ENCODE measurements around the gene RARB. TPM values are rescaled to one million over a fixed set of nuclear protein-coding genes. Genes with fewer than 3 reads are reported as not detected.
A peak's percentile ranks its signal among the peaks of the same experiment; 100 is the strongest.

Gene RARB
- total and polyA plus RNA-seq, 8 donors, result 1.7 to 28.0 (median 9.0) TPM

DNA sequence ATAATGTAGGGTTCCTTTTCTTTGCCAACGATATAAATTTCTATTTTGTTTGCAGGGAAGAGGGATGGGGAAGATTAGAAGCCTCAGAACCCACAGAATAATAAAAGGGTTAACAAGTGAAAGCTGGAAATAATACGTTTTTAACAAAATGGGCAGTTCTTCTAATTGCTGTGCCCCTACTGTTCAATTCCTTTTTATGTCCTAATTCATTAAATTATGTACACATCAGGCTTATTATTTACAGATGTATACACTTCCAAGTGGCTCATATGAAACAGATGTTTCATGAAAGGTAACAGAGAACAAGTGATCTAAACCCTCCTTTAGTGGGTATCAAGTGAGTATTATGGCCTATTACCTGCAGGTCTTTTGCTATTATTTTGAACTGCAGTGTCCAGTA, 16.2 kb downstream of the RARB start:
- Histone ChIP-seq H3K4me1 (peaks cover 9 to 34% (median 17%) of the 10 kb centered on the region in 4 donors), H3K27me3 (no peaks in the 10 kb centered on the region), H3K9me3 (no peaks in the 10 kb centered on the region), H3K4me3 (no peak overlapping the region), H3K36me3 (no peaks in the 10 kb centered on the region), H3K27ac (no peak overlapping the region)
- WGBS, 5 donors, result 29 to 48% (median 40%) methylated on average over 2 of the region's 2 CpGs
- DNase-seq, result no peak
- intact Hi-C loops (cut with DNase I; ENCODE audit: low total_unique reads), result no loop called here
- no peak for TF ChIP-seq EP300 (IDR thresholded peaks at IDR 0.05)
- TF ChIP-seq POLR2A (IDR thresholded peaks at IDR 0.05), result no peak
- no peak for TF ChIP-seq POLR2AphosphoS5 (IDR thresholded peaks at IDR 0.05)
- TF ChIP-seq, protein P1, sequence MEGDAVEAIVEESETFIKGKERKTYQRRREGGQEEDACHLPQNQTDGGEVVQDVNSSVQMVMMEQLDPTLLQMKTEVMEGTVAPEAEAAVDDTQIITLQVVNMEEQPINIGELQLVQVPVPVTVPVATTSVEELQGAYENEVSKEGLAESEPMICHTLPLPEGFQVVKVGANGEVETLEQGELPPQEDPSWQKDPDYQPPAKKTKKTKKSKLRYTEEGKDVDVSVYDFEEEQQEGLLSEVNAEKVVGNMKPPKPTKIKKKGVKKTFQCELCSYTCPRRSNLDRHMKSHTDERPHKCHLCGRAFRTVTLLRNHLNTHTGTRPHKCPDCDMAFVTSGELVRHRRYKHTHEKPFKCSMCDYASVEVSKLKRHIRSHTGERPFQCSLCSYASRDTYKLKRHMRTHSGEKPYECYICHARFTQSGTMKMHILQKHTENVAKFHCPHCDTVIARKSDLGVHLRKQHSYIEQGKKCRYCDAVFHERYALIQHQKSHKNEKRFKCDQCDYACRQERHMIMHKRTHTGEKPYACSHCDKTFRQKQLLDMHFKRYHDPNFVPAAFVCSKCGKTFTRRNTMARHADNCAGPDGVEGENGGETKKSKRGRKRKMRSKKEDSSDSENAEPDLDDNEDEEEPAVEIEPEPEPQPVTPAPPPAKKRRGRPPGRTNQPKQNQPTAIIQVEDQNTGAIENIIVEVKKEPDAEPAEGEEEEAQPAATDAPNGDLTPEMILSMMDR (IDR thresholded peaks at IDR 0.05), result no peak

DNA sequence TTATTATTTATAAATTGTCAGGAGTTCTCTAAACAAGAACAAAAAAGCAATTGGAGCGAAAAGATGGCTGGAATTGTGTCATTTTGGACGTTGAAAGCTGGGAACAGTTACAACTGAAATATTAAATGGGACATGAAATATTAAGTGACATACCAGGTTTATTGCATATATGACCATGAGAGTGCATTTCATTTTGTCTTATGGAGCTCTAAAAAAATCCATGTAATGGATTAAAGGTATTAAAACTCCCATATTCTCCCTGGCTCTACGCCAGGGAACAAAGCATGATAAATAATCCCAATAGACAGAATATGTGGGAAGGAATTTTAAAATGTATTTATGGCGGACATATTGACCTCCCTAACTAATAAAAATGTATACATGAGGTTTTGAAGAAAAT, 17.7 kb downstream of the RARB start:
- H3K4me1 ChIP-seq, result peaks cover 11 to 41% (median 23%) of the 10 kb centered on the region in 4 donors
- H3K27me3 ChIP-seq, result no peaks in the 10 kb centered on the region
- no peak for DNase-seq
- no peaks in the 10 kb centered on the region for H3K9me3 ChIP-seq
- H3K4me3 ChIP-seq, result no peak overlapping the region
- WGBS, 5 donors, result 72 to 84% (median 76%) methylated on average over 4 of the region's 4 CpGs
- TF ChIP-seq EP300 (IDR thresholded peaks at IDR 0.05) (no peak), POLR2A (IDR thresholded peaks at IDR 0.05) (no peak), POLR2AphosphoS5 (IDR thresholded peaks at IDR 0.05) (no peak)
- TF ChIP-seq, protein P1 (IDR thresholded peaks at IDR 0.05), result no peak
- H3K36me3 ChIP-seq, result no peaks in the 10 kb centered on the region
- intact Hi-C loops (cut with DNase I; ENCODE audit: low total_unique reads), result no loop called here
- H3K27ac ChIP-seq, result no peak overlapping the region

DNA sequence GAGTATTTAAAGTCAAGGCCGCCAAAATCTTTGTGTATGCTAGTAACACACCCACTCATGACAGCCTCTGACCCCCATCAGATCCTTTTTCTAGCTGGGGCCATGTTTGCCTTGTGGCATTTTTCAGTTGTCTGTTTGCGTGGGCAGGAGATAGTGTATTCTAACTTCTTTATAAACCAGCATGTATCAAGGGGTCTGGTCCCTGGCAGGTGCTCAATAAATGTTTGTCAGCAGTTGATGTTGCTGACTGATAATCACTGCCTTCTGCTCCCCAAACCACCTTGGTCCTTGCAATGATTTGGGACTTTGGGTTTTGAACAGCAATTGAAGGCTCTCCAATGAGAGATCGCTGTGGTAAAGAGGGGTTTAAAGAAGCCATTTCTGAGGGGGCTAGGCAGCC, 19.2 kb downstream of the RARB start:
- Histone ChIP-seq H3K27ac (no peak overlapping the region), H3K36me3 (no peaks in the 10 kb centered on the region), H3K9me3 (no peaks in the 10 kb centered on the region), H3K4me3 (no peak overlapping the region), H3K27me3 (no peaks in the 10 kb centered on the region), H3K4me1 (peaks cover 11 to 44% (median 24%) of the 10 kb centered on the region in 4 donors)
- intact Hi-C loops (cut with DNase I; ENCODE audit: low total_unique reads), result no loop called here
- DNase-seq, result no peak
- WGBS, 5 donors, result 70 to 80% (median 77%) methylated on average over 3 of the region's 3 CpGs
- no peak for TF ChIP-seq POLR2A (IDR thresholded peaks at IDR 0.05)
- no peak for TF ChIP-seq EP300 (IDR thresholded peaks at IDR 0.05)
- TF ChIP-seq POLR2AphosphoS5 (IDR thresholded peaks at IDR 0.05), result no peak

DNA sequence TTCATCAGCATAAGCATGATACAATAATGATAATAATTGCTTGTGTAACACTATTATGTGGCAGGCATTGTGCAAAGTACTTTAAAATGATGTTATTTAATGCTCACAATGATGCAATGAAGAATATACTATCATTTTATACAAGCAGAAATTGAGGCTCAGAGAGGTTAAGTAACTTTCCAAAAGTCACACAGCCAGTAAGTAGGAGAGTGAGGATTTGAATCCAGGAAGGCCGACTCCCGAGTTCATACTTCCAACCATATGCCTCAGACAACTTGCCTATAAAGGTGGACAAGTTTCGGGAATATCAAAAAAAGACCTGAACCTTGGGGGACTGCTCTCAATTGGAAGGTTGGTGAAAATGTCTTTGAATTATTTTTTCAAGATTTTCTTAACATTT, 19.9 kb downstream of the RARB start:
- H3K4me1 ChIP-seq, result peaks cover 11 to 44% (median 24%) of the 10 kb centered on the region in 4 donors
- H3K27me3 ChIP-seq, result no peaks in the 10 kb centered on the region
- TF ChIP-seq POLR2A (IDR thresholded peaks at IDR 0.05) (no peak), EP300 (IDR thresholded peaks at IDR 0.05) (no peak)
- H3K4me3 ChIP-seq, result no peak overlapping the region
- intact Hi-C loops (cut with DNase I; ENCODE audit: low total_unique reads), result no loop called here
- H3K36me3 ChIP-seq, result no peaks in the 10 kb centered on the region
- no peak for DNase-seq
- no peaks in the 10 kb centered on the region for H3K9me3 ChIP-seq
- WGBS, 5 donors, result 91 to 98% (median 95%) methylated on average over 3 of the region's 3 CpGs
- H3K27ac ChIP-seq, result no peak overlapping the region

DNA sequence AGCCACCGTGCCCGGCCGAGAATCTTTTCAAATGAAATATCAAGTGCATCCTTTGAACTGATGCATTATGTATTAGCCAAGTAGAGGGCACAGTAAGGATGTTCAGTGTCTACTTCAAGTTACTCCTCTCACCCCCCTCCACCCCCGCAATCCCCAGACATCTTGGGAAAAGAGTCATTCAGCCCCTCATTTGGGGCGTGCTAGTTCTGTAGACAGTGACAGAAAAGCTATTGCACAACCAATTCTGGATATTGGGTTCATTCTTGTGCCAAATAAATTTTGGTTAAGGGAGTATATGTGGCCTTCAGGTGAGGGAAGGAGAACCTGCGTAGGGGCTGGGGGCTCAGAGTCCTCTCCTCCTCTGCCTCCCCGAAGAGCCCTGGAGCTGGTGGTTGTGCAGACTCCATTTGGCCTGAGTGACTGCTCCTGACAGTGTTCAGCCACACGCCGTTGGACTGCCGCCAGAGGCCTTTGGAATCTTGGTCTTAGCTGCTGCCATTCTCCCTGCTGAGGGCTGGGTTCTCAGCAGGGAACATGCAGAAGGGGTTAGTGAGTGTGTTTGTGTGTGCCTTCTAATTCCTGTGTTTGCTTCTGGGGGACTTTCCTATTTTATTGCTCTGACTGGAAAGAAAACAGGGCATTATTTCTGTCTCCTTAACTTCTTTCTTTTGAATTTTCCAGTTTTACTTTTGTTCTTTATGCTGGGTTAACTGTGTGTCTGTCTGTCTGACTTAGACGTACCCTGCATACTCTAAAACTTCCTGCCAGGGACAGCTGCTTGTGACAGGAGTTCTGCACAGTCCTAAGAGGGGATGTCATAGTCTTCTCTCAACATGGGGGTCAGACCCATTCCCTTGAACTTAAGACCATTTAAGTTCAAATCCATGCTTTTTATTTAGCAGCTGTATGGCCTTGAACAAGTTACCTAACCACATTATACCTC, 21.0 kb downstream of the RARB start:
- TF ChIP-seq POLR2A (IDR thresholded peaks at IDR 0.05) (no peak), POLR2AphosphoS5 (IDR thresholded peaks at IDR 0.05) (peak in 2 of 3 donors; percentile 21 to 28), EP300 (IDR thresholded peaks at IDR 0.05) (no peak)
- TF ChIP-seq, protein P1 (IDR thresholded peaks at IDR 0.05), result no peak
- peak overlapping the region in 3 of 5 donors; percentile 45 to 60 (median 51) for H3K27ac ChIP-seq

More for the DNA sequence above, 21.0 kb downstream of the RARB start:
- H3K9me3 ChIP-seq, result no peaks in the 10 kb centered on the region
- 36 to 56% (median 46%) methylated on average over 11 of the region's 11 CpGs for WGBS, 5 donors
- intact Hi-C loops (cut with DNase I; ENCODE audit: low total_unique reads), result no loop called here
- peaks cover 11 to 43% (median 29%) of the 10 kb centered on the region in 4 donors for H3K4me1 ChIP-seq
- H3K4me3 ChIP-seq, result no peak overlapping the region
- peak; percentile 86 to 91 for DNase-seq
- H3K27me3 ChIP-seq, result no peaks in the 10 kb centered on the region
- H3K36me3 ChIP-seq, result no peaks in the 10 kb centered on the region

Data from stomach (tissue), 9 donors.